Activated CD4-positive, alpha-beta memory T cell treated with anti-CD3 and anti-CD28 coated beads, Interleukin-2, amount 10 ng/mL, durations not matched to agents 7 days and 5 days (primary cell): ENCODE results near the gene KTN1. TPM values are rescaled to one million over a fixed set of nuclear protein-coding genes. Genes with fewer than 3 reads are reported as not detected.

Experiments used
- CTCF ChIA-PET: fragments of 350-600 bp; sonication (Branson Sonifier 250); formaldehyde crosslinking; loops from one replicate; lab custom pipeline; 2021; ENCODE audit warnings: antibody characterized with exemption, inconsistent platforms; lab: Charles Lee
- POLR2A ChIA-PET: fragments of 350-600 bp; sonication (Branson Sonifier 250); formaldehyde crosslinking; loops from one replicate; lab custom pipeline; 2021; ENCODE audit warnings: antibody characterized with exemption; lab: Charles Lee
- DNase-seq: peaks from one replicate; pipeline ENCODE4 v3.0.0-alpha.2; 2020
- H3K27ac Mint-ChIP-seq: one replicate; pipeline ENCODE4 v1.8.0; 2021; ENCODE audit warnings: mild to moderate bottlenecking, mixed read lengths
- H3K27me3 Mint-ChIP-seq: one replicate; pipeline ENCODE4 v1.8.0; 2021; ENCODE audit warnings: mixed read lengths
- H3K36me3 Mint-ChIP-seq: one replicate; pipeline ENCODE4 v1.8.0; 2021; ENCODE audit warnings: low read depth, mixed read lengths
- H3K4me1 Mint-ChIP-seq: one replicate; pipeline ENCODE4 v1.8.0; 2021; ENCODE audit warnings: mixed read lengths
- H3K4me3 Mint-ChIP-seq: one replicate; pipeline ENCODE4 v1.8.0; 2021; ENCODE audit warnings: mild to moderate bottlenecking, mixed read lengths
- H3K9me3 Mint-ChIP-seq: one replicate; pipeline ENCODE4 v1.8.0; 2021; ENCODE audit warnings: mixed read lengths
- total RNA-seq, 2 experiments: library from RNA; stranded (reverse); gene quantifications; one replicate each; pipeline ENCODE4 v1.2.3, GENCODE V29; 2021

The KTN1 gene
- total RNA-seq, 2 experiments from 2014 or later = 96.7 to 99.9 TPM

- CTCF ChIA-PET = no interaction called here
- POLR2A ChIA-PET = no interaction called here
- no peaks in the 10 kb centered on the region for H3K9me3 Mint-ChIP-seq
Observed at GRCh38 chr14:55604900-55605418, 25.0 kb downstream of the KTN1 start.

GRCh38 chr14:55605793-55606192 is 25.8 kb downstream of the KTN1 start:
- CTCF ChIA-PET = interaction anchor here (0.6 kb wide), 1 partner anchor 516 kb away, joined by 6 read pairs; no protein-coding TSS in a partner anchor
- POLR2A ChIA-PET = no interaction called here
- peaks cover 9% of the 10 kb centered on the region for H3K36me3 Mint-ChIP-seq

More at GRCh38 chr14:55604900-55605418, 25.0 kb downstream of the KTN1 start:
- DNase-seq = no peak
- no peak overlapping the region for H3K4me3 Mint-ChIP-seq
- H3K27me3 Mint-ChIP-seq = no peaks in the 10 kb centered on the region
- peaks cover 3% of the 10 kb centered on the region for H3K4me1 Mint-ChIP-seq
- peaks cover 13% of the 10 kb centered on the region for H3K36me3 Mint-ChIP-seq
- no peak overlapping the region for H3K27ac Mint-ChIP-seq

GRCh38 chr14:55607386-55607785 is 27.4 kb downstream of the KTN1 start:
- POLR2A ChIA-PET = no interaction called here

More at GRCh38 chr14:55605793-55606192, 25.8 kb downstream of the KTN1 start:
- no peak for DNase-seq
- Mint-ChIP-seq H3K4me3 (no peak overlapping the region), H3K4me1 (no peaks in the 10 kb centered on the region), H3K27ac (no peak overlapping the region), H3K27me3 (no peaks in the 10 kb centered on the region), H3K9me3 (no peaks in the 10 kb centered on the region)

DNA sequence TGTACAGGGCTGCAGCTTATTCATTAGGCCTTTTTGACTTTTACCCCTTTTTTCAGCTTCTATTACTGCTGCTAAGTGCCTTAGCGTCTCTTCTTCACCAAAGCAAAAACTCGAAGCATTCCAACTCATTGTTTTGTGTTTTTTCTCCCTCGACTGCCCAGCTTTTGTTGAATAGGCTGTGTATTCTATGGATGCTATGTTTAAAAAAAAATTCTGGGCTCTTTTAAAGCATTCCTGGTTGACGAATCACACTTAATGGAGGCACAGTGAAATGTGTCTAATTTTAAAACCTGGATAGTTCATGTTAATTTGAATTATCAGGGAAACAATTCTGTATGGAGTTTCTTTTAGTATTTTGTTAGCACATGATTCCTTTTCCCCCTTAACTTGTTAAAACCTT is 29.7 kb downstream of the KTN1 start:
- CTCF ChIA-PET = no interaction called here
- no peaks in the 10 kb centered on the region for H3K27me3 Mint-ChIP-seq
- H3K36me3 Mint-ChIP-seq = peaks cover 25% of the 10 kb centered on the region
- POLR2A ChIA-PET = no interaction called here
- H3K9me3 Mint-ChIP-seq = no peaks in the 10 kb centered on the region
- H3K4me1 Mint-ChIP-seq = peaks cover 3% of the 10 kb centered on the region
- no peak for DNase-seq
- no peak overlapping the region for H3K27ac Mint-ChIP-seq
- H3K4me3 Mint-ChIP-seq = no peak overlapping the region

More at GRCh38 chr14:55607386-55607785, 27.4 kb downstream of the KTN1 start:
- H3K4me1 Mint-ChIP-seq = peaks cover 3% of the 10 kb centered on the region
- H3K9me3 Mint-ChIP-seq = no peaks in the 10 kb centered on the region
- DNase-seq = no peak
- no peaks in the 10 kb centered on the region for H3K27me3 Mint-ChIP-seq
- H3K4me3 Mint-ChIP-seq = no peak overlapping the region
- peaks cover 12% of the 10 kb centered on the region for H3K36me3 Mint-ChIP-seq
- no peak overlapping the region for H3K27ac Mint-ChIP-seq
- CTCF ChIA-PET = no interaction called here

DNA sequence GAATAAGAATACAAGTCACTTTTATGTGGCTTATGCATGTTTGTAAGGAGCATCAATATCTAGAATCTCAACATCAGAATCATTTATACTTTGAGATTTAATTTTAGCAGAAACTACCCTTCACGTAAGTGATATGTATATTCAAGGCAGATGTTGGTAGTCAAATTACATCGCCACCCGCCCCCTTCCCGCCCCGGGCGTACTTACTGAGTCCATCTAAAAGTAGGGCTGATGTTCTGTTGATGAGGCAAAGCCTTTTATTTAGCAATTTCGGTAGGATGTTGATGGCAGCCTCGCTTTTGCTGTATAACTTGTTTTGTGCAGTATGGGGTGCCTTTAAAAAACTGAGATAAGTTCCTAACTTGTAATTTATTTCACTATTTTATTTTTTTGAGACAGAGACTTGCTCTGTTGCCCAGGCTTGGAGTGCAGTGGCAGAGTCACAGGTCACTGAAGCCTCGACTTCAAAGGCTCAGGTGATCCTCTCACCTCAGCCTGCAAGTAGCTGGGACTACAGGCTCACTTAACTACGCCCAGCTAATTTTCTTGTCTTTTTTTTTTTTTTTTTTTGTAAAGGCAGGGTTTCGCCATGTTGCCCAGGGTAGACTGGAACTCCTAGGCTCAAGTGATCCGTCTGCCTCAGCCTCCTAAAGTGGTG is 30.8 kb downstream of the KTN1 start:
- no peak for DNase-seq
- Mint-ChIP-seq H3K27ac (no peak overlapping the region), H3K4me3 (no peak overlapping the region), H3K27me3 (no peaks in the 10 kb centered on the region), H3K36me3 (peaks cover 28% of the 10 kb centered on the region), H3K9me3 (no peaks in the 10 kb centered on the region), H3K4me1 (peaks cover 3% of the 10 kb centered on the region)
- CTCF ChIA-PET = no interaction called here
- POLR2A ChIA-PET = no interaction called here

DNA sequence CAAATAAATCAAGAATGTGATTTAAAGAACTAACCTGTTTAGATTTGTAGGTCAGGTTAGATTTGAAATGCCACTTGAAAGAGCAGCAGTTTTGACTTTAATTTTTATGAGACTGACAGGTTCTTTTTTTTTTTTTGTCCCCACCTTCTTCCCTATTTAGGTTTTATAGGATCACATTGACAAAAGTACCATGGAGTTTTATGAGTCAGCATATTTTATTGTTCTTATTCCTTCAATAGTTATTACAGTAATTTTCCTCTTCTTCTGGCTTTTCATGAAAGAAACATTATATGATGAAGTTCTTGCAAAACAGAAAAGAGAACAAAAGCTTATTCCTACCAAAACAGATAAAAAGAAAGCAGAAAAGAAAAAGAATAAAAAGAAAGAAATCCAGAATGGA is 31.9 kb downstream of the KTN1 start:
- POLR2A ChIA-PET = no interaction called here
- CTCF ChIA-PET = no interaction called here
- Mint-ChIP-seq H3K4me3 (no peak overlapping the region), H3K9me3 (no peaks in the 10 kb centered on the region), H3K27me3 (no peaks in the 10 kb centered on the region), H3K36me3 (peaks cover 36% of the 10 kb centered on the region), H3K4me1 (peaks cover 3% of the 10 kb centered on the region), H3K27ac (no peak overlapping the region)
- no peak for DNase-seq

- Mint-ChIP-seq H3K9me3 (peaks cover 9% of the 10 kb centered on the region), H3K4me1 (peaks cover 3% of the 10 kb centered on the region), H3K36me3 (peaks cover 51% of the 10 kb centered on the region), H3K27me3 (no peaks in the 10 kb centered on the region), H3K4me3 (no peak overlapping the region), H3K27ac (no peak overlapping the region)
- DNase-seq = no peak
- CTCF ChIA-PET = no interaction called here
- POLR2A ChIA-PET = no interaction called here
Observed at GRCh38 chr14:55614304-55614703, 34.3 kb downstream of the KTN1 start.

GRCh38 chr14:55620277-55620676 is 40.3 kb downstream of the KTN1 start:
- no peaks in the 10 kb centered on the region for H3K27me3 Mint-ChIP-seq
- H3K4me1 Mint-ChIP-seq = no peaks in the 10 kb centered on the region
- ChIA-PET POLR2A (no interaction called here), CTCF (no interaction called here)
- no peak for DNase-seq
- peaks cover 75% of the 10 kb centered on the region for H3K36me3 Mint-ChIP-seq
- H3K27ac Mint-ChIP-seq = no peak overlapping the region
- peaks cover 21% of the 10 kb centered on the region for H3K9me3 Mint-ChIP-seq
- no peak overlapping the region for H3K4me3 Mint-ChIP-seq

DNA sequence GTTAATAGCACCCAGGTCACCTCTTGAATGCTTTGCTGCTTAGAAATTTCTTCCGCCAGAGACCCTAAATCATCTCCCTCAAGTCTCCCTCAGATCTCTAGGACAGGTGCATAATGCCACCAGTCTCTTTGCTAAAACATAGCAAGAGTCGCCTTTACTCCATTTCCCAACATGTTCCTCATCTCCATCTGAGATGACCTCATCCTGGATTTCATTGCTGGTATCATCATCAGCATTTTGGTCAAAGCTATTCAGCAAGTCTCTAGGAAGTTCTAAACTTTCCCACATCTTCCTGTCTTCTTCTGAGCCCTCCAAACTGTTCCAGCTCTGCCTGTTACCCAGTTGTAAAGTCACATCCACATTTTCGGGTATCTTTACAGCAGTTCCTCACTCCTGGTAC is 41.0 kb downstream of the KTN1 start:
- Mint-ChIP-seq H3K4me3 (no peak overlapping the region), H3K27ac (no peak overlapping the region), H3K27me3 (no peaks in the 10 kb centered on the region), H3K4me1 (no peaks in the 10 kb centered on the region), H3K36me3 (peaks cover 72% of the 10 kb centered on the region), H3K9me3 (peaks cover 21% of the 10 kb centered on the region)
- ChIA-PET POLR2A (no interaction called here), CTCF (no interaction called here)
- DNase-seq = no peak

DNA sequence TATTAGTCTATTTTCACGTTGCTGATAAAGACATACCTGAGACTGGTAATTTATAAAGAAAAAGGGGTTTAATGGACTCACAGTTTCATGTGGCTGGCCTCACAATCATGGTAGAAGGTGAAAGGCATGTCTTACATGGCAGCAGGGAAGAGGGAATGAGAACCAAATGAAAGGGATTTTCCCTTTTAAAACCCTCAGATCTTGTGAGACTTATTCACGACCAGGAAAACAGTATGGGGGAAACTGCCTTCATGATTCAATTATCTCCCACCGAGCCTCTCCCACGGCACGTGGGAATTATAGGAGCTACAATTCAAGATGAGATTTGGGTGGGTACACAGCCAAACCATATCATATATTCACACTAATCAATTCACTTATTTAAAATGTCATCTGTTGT is 41.4 kb downstream of the KTN1 start:
- Mint-ChIP-seq H3K27me3 (no peaks in the 10 kb centered on the region), H3K4me1 (no peaks in the 10 kb centered on the region), H3K9me3 (peaks cover 21% of the 10 kb centered on the region), H3K27ac (no peak overlapping the region), H3K4me3 (no peak overlapping the region), H3K36me3 (peaks cover 71% of the 10 kb centered on the region)
- ChIA-PET CTCF (interaction anchor here (0.7 kb wide), 1 partner anchor 764 kb away, joined by 3 read pairs; no protein-coding TSS in a partner anchor), POLR2A (no interaction called here)
- DNase-seq = no peak

GRCh38 chr14:55624913-55625312 is 44.9 kb downstream of the KTN1 start:
- CTCF ChIA-PET = interaction anchor here (0.7 kb wide), 1 partner anchor 11 kb away, joined by 3 read pairs; no protein-coding TSS in a partner anchor

GRCh38 chr14:55625481-55625880 is 45.5 kb downstream of the KTN1 start:
- Mint-ChIP-seq H3K4me1 (no peaks in the 10 kb centered on the region), H3K9me3 (peaks cover 5% of the 10 kb centered on the region), H3K4me3 (no peak overlapping the region), H3K27ac (no peak overlapping the region), H3K27me3 (no peaks in the 10 kb centered on the region), H3K36me3 (peaks cover 61% of the 10 kb centered on the region)
- ChIA-PET POLR2A (interaction anchor here (1.0 kb wide), 1 partner anchor 9 kb away, joined by 4 read pairs; no protein-coding TSS in a partner anchor), CTCF (interaction anchor here (0.7 kb wide), 1 partner anchor 11 kb away, joined by 3 read pairs; no protein-coding TSS in a partner anchor)
- DNase-seq = no peak

More at GRCh38 chr14:55624913-55625312, 44.9 kb downstream of the KTN1 start:
- no peak overlapping the region for H3K27ac Mint-ChIP-seq
- no peaks in the 10 kb centered on the region for H3K4me1 Mint-ChIP-seq
- peaks cover 9% of the 10 kb centered on the region for H3K9me3 Mint-ChIP-seq
- H3K27me3 Mint-ChIP-seq = no peaks in the 10 kb centered on the region
- no peak for DNase-seq
- POLR2A ChIA-PET = no interaction called here
- H3K4me3 Mint-ChIP-seq = no peak overlapping the region
- peaks cover 61% of the 10 kb centered on the region for H3K36me3 Mint-ChIP-seq

DNA sequence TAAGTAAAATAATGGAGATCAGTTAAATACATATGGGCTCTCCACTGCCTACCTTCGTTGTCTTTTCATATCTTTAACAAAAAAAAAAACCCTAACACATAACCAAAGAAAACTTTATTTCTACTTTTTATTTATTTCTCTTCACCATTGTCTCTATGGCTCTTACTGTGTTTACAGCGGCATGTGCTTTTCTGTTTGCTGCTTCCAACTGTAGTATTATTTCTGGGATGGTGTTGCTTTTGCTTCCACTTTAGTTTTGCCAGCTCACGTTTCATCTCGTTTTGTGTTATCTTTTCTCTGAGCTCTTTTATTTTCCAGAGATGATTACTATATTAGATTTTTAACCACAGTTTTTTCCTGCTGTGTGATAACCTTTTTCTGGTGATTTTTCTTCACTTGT is 46.1 kb downstream of the KTN1 start:
- ChIA-PET CTCF (no interaction called here), POLR2A (interaction anchor here (1.0 kb wide), 1 partner anchor 9 kb away, joined by 4 read pairs; no protein-coding TSS in a partner anchor)
- Mint-ChIP-seq H3K36me3 (peaks cover 59% of the 10 kb centered on the region), H3K9me3 (peaks cover under 1% of the 10 kb centered on the region), H3K27ac (no peak overlapping the region), H3K4me3 (no peak overlapping the region), H3K27me3 (no peaks in the 10 kb centered on the region), H3K4me1 (no peaks in the 10 kb centered on the region)
- no peak for DNase-seq
